ENCODE measurements around the gene CEP83. TPM values are rescaled to one million over a fixed set of nuclear protein-coding genes. Genes with fewer than 3 reads are reported as not detected.

Gene CEP83
- total and polyA plus RNA-seq, 2 experiments from 2014 or later: 29.8 to 33.7 TPM

DNA sequence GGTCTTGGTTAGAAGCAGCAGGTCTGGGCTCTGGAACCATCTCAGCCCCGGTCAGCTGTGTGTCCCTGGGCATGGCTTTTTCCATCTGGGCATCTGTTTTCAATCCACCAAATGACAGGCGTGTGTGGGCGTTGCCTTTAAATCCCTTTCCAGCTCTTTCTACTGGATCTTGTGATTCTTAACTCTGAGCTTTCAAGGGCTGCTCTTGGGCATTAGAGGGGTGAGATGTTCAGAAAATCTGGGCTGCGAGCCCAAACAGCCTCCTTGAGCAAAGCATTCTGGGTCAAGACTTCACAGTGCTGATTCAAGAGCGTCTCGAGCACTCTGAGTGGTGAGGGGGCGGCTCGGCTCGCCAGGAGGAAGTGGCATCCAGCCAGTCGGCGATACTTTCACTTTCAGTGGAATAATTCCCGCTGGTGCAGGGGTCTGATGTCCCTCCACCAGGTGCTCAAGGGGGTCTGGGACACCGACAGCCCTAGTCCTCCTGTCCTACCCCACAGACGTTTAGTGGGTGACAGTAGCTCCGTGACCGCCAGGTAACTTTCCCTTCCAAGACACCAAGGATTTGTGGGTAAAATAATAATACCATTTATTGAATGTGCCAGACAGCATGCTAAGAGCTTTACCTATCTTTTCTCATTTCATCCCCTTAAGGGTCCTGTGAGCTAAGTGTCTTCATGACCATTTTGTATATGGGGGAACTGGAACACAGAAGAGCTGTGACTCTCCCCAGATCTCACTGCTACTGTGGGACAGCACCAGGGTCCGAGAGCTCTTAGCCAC, 197.2 kb downstream of the CEP83 start:
- TF ChIP-seq JUNB (IDR thresholded peaks at IDR 0.05; ENCODE audit: unreplicated experiment) (no peak), EZH2phosphoT487 (IDR thresholded peaks at IDR 0.05; ENCODE audit: unreplicated experiment) (no peak), ZNF331 (CRISPR knock-in tag; IDR thresholded peaks at IDR 0.05; ENCODE audit: low read depth) (no peak), STAT1 (IDR thresholded peaks at IDR 0.05; ENCODE audit: unreplicated experiment) (no peak), EZH2 (IDR thresholded peaks at IDR 0.05; ENCODE audit: low read depth, unreplicated experiment) (no peak), ZNF114 (CRISPR knock-in tag; IDR thresholded peaks at IDR 0.05) (no peak), CREB1 (CRISPR knock-in tag; IDR thresholded peaks at IDR 0.05; ENCODE audit: low read depth) (no peak), POLR2AphosphoS5 (IDR thresholded peaks at IDR 0.05; ENCODE audit: low read depth) (no peak), NANOG (IDR thresholded peaks at IDR 0.05; ENCODE audit: borderline replicate concordance) (no peak)
- TF ChIP-seq, protein P1, sequence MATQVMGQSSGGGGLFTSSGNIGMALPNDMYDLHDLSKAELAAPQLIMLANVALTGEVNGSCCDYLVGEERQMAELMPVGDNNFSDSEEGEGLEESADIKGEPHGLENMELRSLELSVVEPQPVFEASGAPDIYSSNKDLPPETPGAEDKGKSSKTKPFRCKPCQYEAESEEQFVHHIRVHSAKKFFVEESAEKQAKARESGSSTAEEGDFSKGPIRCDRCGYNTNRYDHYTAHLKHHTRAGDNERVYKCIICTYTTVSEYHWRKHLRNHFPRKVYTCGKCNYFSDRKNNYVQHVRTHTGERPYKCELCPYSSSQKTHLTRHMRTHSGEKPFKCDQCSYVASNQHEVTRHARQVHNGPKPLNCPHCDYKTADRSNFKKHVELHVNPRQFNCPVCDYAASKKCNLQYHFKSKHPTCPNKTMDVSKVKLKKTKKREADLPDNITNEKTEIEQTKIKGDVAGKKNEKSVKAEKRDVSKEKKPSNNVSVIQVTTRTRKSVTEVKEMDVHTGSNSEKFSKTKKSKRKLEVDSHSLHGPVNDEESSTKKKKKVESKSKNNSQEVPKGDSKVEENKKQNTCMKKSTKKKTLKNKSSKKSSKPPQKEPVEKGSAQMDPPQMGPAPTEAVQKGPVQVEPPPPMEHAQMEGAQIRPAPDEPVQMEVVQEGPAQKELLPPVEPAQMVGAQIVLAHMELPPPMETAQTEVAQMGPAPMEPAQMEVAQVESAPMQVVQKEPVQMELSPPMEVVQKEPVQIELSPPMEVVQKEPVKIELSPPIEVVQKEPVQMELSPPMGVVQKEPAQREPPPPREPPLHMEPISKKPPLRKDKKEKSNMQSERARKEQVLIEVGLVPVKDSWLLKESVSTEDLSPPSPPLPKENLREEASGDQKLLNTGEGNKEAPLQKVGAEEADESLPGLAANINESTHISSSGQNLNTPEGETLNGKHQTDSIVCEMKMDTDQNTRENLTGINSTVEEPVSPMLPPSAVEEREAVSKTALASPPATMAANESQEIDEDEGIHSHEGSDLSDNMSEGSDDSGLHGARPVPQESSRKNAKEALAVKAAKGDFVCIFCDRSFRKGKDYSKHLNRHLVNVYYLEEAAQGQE (IDR thresholded peaks at IDR 0.05; ENCODE audit: unreplicated experiment): no peak
- TF ChIP-seq, protein P2, sequence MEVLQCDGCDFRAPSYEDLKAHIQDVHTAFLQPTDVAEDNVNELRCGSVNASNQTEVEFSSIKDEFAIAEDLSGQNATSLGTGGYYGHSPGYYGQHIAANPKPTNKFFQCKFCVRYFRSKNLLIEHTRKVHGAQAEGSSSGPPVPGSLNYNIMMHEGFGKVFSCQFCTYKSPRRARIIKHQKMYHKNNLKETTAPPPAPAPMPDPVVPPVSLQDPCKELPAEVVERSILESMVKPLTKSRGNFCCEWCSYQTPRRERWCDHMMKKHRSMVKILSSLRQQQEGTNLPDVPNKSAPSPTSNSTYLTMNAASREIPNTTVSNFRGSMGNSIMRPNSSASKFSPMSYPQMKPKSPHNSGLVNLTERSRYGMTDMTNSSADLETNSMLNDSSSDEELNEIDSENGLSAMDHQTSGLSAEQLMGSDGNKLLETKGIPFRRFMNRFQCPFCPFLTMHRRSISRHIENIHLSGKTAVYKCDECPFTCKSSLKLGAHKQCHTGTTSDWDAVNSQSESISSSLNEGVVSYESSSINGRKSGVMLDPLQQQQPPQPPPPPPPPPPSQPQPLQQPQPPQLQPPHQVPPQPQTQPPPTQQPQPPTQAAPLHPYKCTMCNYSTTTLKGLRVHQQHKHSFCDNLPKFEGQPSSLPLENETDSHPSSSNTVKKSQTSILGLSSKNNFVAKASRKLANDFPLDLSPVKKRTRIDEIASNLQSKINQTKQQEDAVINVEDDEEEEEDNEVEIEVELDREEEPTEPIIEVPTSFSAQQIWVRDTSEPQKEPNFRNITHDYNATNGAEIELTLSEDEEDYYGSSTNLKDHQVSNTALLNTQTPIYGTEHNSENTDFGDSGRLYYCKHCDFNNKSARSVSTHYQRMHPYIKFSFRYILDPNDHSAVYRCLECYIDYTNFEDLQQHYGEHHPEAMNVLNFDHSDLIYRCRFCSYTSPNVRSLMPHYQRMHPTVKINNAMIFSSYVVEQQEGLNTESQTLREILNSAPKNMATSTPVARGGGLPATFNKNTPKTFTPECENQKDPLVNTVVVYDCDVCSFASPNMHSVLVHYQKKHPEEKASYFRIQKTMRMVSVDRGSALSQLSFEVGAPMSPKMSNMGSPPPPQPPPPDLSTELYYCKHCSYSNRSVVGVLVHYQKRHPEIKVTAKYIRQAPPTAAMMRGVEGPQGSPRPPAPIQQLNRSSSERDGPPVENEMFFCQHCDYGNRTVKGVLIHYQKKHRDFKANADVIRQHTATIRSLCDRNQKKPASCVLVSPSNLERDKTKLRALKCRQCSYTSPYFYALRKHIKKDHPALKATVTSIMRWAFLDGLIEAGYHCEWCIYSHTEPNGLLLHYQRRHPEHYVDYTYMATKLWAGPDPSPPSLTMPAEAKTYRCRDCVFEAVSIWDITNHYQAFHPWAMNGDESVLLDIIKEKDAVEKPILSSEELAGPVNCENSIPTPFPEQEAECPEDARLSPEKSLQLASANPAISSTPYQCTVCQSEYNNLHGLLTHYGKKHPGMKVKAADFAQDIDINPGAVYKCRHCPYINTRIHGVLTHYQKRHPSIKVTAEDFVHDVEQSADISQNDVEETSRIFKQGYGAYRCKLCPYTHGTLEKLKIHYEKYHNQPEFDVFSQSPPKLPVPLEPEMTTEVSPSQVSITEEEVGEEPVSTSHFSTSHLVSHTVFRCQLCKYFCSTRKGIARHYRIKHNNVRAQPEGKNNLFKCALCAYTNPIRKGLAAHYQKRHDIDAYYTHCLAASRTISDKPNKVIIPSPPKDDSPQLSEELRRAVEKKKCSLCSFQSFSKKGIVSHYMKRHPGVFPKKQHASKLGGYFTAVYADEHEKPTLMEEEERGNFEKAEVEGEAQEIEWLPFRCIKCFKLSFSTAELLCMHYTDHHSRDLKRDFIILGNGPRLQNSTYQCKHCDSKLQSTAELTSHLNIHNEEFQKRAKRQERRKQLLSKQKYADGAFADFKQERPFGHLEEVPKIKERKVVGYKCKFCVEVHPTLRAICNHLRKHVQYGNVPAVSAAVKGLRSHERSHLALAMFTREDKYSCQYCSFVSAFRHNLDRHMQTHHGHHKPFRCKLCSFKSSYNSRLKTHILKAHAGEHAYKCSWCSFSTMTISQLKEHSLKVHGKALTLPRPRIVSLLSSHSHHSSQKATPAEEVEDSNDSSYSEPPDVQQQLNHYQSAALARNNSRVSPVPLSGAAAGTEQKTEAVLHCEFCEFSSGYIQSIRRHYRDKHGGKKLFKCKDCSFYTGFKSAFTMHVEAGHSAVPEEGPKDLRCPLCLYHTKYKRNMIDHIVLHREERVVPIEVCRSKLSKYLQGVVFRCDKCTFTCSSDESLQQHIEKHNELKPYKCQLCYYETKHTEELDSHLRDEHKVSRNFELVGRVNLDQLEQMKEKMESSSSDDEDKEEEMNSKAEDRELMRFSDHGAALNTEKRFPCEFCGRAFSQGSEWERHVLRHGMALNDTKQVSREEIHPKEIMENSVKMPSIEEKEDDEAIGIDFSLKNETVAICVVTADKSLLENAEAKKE (CRISPR knock-in tag; IDR thresholded peaks at IDR 0.05): no peak
- TF ChIP-seq, protein P3, sequence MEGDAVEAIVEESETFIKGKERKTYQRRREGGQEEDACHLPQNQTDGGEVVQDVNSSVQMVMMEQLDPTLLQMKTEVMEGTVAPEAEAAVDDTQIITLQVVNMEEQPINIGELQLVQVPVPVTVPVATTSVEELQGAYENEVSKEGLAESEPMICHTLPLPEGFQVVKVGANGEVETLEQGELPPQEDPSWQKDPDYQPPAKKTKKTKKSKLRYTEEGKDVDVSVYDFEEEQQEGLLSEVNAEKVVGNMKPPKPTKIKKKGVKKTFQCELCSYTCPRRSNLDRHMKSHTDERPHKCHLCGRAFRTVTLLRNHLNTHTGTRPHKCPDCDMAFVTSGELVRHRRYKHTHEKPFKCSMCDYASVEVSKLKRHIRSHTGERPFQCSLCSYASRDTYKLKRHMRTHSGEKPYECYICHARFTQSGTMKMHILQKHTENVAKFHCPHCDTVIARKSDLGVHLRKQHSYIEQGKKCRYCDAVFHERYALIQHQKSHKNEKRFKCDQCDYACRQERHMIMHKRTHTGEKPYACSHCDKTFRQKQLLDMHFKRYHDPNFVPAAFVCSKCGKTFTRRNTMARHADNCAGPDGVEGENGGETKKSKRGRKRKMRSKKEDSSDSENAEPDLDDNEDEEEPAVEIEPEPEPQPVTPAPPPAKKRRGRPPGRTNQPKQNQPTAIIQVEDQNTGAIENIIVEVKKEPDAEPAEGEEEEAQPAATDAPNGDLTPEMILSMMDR (conservative IDR thresholded peaks at IDR 0.05; ENCODE audit: low read depth in 2 of 2): no peak
- TF ChIP-seq, protein P4, sequence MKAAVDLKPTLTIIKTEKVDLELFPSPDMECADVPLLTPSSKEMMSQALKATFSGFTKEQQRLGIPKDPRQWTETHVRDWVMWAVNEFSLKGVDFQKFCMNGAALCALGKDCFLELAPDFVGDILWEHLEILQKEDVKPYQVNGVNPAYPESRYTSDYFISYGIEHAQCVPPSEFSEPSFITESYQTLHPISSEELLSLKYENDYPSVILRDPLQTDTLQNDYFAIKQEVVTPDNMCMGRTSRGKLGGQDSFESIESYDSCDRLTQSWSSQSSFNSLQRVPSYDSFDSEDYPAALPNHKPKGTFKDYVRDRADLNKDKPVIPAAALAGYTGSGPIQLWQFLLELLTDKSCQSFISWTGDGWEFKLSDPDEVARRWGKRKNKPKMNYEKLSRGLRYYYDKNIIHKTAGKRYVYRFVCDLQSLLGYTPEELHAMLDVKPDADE (IDR thresholded peaks at IDR 0.05): no peak
- H4K20me1 ChIP-seq (replicated peaks; ENCODE audit: insufficient read depth): no peaks in the 10 kb centered on the region
- no peak overlapping the region for H3K4me3 ChIP-seq
- Mint-ChIP-seq H3K27me3 (ENCODE audit: insufficient read depth, low read depth, poor library complexity) (peaks cover 27% of the 10 kb centered on the region), H3K27ac (no peak overlapping the region), H3K4me3 (no peak overlapping the region), H3K4me1 (peaks cover 64% of the 10 kb centered on the region), H3K9me3 (peaks cover 7% of the 10 kb centered on the region; the same call in 2 of the 3 replicates), H3K36me3 (ENCODE audit: low read depth) (peaks cover 10% of the 10 kb centered on the region)
- DNase-seq (ENCODE audit: low spot score) (no peak), ATAC-seq (no peak)
- H3K27ac ChIP-seq (ENCODE audit: low read depth): peak overlapping the region; percentile 35; the same call in 1 of the 2 replicates
- H3K27me3 ChIP-seq (ENCODE audit: insufficient read depth): no peaks in the 10 kb centered on the region
- peaks cover 10% of the 10 kb centered on the region for H3F3A ChIP-seq (replicated peaks; ENCODE audit: low read depth)
- no peaks in the 10 kb centered on the region; the same call in 1 of the 2 replicates for H3K36me3 ChIP-seq (ENCODE audit: insufficient read depth)
- H3K79me2 ChIP-seq (replicated peaks; ENCODE audit: insufficient read depth): no peaks in the 10 kb centered on the region
- peak overlapping the region; percentile 51 for H3K4me2 ChIP-seq
- no peak overlapping the region for H2AFZ ChIP-seq
- H3K4me1 ChIP-seq (ENCODE audit: insufficient read depth): peaks cover 60% of the 10 kb centered on the region
- H3K9me2 ChIP-seq (ENCODE audit: insufficient read depth): no peaks in the 10 kb centered on the region

All from GM23338 (cell line).